ENCODE measurements around the gene FILIP1L.
"Not testable (repeated sequence)": the region's sequence is repeated elsewhere in the genome, so short reads cannot be mapped to it uniquely, and the experiment has no call there.

The FILIP1L gene

DNA sequence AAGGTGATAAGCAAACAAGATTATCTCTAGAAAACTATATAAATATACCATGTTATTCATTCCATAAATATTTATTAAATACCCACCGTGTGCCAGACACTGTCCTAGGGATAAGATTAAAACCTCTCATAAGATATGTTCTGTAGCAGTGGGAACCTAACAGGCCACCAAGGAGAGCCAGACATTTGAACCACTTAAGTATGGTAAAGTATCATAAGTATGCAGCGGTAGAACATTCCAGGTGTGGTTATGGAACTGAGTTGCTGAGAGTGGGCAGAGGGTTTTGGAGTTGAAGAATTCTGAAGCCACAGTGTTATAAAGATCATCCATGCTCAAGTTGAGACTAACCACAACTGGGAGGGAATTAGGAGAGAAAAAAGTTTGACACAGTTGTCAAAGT lies 14.7 kb downstream of the FILIP1L start:
- no peak for DNase-seq (ENCODE audit: low read depth in 2 of 2)

DNA sequence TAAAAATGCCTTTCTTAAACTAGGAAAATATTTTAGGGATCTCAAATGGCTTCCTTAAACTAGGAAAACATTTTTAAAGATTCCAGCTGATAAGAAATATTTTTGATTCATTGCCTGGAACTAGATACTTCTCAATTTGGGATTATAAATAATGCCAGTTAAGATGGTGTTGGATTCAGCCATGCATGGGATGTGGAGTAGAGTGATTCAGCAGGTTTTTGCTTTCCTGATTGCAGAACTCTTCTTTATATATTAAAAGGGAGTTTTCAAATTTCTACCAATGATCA lies 15.6 kb downstream of the FILIP1L start:
- no peak for DNase-seq (ENCODE audit: low read depth in 2 of 2)

DNA sequence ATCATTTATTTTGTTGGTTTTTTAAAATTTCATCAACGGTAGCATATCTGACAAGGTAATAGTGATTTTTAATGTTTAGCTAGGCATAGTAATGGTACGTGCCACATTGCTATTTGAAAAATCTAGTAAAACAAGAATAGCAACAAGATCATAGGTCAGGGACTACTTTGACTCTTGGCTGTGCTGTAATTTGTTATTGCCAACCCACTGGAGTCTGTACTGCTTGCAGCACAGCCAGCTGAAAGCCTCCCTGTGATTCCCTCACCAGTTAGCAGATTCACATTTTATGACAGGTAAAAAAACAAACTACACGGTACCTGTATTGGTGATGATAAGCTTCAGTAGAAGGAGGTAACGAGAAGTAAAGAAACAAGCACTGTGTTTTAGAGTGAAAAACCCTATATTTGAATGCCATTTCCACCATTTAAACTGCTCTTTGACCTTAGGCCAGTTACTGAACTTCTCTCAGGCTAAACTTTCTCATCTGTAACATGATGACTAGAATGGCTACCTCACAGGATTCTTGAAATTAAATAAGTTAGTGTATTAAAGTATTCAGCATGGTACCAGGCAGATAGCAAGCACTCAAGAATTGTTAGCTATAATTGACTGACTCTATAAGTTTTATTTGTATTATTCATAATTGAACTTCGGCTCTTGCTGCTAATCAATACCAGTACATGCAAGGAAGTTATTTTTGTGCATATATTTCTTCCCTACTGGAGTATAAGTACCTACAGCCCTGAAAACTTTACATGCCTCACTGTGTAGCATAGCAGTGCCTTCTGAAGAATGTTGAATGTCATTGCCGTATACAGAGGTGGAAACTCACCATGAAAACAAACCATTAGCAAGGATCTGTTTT lies 16.1 kb downstream of the FILIP1L start:
- no peak for DNase-seq (ENCODE audit: low read depth in 2 of 2)

DNA sequence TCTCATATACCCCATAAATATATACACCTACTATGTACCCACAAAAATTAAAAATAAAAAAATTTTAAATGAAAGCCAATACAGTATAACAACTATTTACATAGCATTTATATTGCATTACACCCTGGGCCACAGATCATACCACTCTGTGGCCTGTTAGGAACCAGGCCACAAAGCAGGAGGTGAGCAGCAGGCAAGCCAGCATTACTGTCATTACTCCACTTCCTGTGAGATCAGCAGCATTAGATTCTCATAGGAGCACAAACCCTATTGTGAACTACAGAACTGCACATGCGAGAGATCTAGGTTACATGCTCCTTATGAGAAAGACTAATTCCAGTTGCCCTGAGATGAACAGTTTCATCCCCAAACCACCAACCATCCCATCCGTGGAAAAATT lies 17.4 kb downstream of the FILIP1L start:
- no peak for DNase-seq (ENCODE audit: low read depth in 2 of 2)

DNA sequence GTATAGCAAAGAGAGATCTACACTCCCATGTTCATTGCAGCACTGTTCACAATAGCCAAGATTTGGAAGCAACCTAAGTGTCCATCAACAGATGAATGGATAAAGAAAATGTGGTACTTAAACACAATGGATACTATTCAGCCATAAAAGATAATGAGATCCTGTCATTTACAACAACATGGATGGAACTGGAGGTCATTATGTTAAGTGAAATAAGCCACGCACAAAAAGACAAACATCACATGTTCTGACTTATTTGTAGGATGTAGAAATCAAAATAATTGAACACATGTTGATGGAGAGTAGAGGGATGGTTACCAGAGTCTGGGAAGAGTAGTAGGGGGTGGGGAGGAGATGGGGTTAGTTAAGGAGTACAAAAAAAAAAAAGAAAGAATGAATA lies 18.0 kb downstream of the FILIP1L start:
- DNase-seq (ENCODE audit: low read depth in 2 of 2), result not testable (repeated sequence)

DNA sequence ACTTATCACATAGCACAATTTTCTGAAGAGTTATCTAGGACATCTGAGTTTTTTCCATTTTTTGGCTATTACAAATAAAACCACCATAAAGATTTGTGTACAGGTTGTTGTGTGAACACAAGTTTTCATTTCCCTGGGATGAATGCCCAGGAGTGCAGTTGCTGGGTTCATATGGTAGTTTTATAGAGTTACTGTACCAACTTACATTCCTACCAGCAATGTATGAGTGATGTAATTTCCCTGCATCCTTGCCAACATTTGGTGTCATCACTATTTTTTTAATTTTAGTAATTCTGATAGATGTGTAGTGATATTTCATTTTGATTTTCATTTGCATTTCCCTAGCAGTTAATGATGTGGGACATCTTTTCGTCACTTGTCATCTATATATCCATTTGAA lies 20.5 kb downstream of the FILIP1L start:
- no peak for DNase-seq (ENCODE audit: low read depth in 2 of 2)

DNA sequence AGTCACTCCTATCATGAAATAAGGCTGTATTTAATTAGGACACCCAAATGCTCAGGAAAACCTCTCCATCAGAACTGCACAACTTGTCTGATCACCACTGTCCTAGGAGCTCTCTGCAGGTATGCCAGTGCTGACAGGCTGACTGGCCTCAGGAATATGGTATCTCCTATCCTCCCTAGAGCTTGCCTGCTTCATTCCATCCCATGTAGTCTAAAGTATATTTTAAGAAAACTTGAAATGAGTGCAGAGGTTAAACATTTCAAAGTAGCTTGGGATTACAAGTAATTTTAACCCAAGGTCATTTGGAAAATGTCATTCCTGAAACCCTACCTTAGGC lies 23.7 kb downstream of the FILIP1L start:
- DNase-seq (ENCODE audit: low read depth in 2 of 2), result no peak

DNA sequence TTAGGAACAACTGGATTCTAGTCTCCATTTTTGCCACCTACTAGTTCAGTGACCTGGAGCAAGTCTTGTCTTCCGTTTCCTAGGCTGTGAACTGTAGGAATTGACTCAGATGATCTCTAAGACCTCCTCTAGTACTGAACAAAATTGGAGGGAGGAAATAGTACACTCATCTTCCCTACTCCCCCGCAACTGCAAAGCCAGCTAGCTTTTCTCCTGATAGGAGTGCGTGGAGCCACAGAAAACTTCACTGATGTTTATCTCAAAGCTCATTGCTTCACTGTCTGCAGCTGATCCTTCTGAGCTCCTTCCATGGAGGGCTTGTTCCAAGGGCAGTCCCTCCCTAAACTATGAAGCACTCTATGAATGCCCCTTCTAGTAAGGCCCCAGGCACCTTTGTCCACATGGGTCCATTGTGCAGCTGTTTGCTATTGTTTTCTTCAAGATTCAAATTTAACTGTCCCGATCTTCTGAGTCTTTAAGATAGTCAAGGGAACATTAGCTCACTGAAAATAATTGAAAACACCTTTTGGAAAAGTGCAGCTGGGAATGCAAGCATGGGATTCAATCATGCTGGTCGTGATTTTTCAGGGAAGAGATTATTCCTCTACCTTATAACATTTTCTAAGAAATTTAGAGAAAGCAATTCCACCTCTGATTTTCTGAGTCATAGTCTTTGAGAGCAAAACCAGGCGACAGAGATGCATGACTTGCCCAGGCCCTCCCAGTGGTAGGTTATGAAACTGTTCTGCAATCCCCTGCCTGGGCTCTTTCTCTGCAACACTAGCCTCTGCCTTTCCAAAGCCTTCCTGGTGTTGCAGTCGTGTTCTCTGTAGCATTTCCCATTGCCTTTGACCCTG lies 24.3 kb downstream of the FILIP1L start:
- no peak for DNase-seq (ENCODE audit: low read depth in 2 of 2)

DNA sequence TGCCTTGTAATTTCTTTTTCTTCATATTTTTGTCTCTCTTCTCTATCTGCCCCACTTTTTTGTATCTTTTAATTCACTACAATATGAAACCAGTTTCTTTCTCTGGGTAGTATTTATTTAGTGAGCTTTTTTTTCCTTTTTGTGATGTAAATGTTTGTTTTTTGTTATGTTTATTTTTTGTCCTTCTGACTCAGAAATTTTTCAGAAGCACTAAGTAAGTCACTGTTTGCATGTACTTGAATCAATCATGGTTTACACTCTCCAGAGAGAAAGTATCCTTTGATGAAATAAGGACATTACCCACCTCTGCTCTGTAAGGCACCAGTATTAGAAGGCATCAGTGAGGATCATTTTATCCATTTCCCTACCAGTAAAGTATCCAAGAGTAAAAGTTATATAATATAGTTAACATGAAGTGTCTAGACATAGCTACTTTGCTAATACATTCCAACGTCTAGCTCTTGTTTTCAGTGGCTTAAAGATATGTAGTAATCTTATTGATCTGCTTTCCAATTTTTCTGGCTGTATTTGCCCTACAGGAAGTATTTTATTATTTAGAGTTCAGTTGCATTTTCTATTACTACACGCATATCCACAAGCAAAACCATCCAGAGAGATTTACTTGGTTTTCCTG lies 25.4 kb downstream of the FILIP1L start:
- DNase-seq (ENCODE audit: low read depth in 2 of 2), result no peak

DNA sequence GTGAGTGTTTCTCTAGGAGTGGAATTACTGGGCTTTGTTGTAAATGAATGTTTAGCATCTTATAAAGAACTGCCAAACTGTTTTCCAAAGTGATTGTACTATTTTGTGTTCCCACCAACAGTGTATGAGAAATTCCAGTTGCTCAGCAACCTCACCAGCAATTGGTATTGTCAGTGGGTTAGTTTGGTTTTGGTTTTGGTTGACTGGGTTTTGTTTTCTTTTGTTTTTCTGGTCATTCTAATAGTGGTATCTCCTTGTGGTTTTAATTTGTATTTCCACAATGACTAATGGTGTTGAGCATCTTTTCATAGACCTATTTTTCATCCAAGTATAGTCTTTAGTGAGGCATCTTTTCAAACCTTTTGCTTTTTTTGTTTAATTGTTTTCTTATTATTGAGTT lies 27.1 kb downstream of the FILIP1L start:
- DNase-seq (ENCODE audit: low read depth in 2 of 2), result no peak

DNA sequence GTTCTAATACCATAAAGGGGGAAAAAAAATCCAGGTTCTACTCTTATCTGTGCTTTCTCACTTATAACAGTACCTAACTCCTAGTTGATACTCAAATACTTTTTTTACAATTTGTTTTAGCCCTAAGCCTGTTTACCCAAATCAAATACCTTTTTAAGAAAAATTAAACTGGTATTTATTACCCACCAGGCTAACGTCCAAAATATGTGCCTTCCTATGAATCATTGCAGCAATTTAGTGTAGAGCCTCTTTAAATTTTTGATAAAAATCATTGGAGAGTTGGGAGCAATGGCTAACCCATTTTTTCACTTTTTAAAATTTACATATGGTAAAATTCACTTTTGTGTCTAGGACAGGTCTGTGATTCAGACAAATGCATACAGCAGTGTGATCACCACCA lies 27.9 kb downstream of the FILIP1L start:
- DNase-seq (ENCODE audit: low read depth in 2 of 2), result no peak

DNA sequence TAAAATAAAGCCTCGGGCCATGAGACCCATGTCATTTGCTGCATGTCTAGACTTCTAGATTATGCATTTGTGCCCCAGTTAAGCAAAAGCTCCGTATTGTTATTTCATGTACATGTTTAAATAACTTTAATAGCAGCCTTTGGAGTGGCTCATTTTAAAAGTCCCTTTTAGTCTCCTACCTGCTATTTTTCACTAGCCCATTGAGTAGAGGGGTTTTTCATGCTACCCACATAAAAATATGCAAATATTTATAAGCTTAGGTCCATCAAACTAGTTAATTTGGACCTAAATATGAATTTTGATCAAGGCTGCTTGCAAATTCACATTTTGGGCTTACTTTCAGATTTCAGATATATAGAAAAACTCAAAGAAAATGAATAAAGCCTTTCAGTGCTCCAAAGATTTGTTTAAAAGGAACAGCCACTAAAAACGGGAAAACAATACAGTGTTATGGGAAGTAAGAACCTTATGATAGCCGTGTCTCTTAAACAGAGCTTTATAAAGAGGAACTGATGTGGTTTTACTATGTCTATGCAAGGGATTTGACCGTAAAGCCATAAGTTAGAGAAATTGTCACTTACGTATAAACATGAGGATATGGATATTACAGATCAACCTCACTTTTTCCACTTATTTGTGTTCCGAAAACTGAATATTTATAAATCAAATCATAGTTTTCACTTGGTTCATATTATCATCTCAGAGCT lies 30.0 kb downstream of the FILIP1L start:
- no peak for DNase-seq (ENCODE audit: low read depth in 2 of 2)

DNA sequence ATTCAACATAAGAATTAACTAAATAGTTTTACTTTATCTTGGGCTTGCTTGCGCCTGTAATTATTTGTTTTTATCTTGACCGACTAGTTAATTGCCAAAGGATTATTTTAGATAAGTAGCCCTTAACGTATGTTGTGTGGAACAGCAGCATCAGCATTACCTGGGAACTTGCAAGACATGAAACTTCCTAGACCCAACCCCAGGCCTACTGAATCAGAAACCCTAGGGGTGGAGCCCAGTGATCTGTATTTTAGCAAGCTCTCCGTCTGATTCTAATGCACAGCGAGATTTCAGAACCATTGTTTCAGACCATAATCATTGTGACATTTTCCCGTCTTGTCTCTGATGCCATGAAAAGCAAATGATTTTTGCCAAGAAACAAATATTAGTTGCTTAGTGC lies 31.1 kb downstream of the FILIP1L start:
- DNase-seq (ENCODE audit: low read depth in 2 of 2), result no peak

DNA sequence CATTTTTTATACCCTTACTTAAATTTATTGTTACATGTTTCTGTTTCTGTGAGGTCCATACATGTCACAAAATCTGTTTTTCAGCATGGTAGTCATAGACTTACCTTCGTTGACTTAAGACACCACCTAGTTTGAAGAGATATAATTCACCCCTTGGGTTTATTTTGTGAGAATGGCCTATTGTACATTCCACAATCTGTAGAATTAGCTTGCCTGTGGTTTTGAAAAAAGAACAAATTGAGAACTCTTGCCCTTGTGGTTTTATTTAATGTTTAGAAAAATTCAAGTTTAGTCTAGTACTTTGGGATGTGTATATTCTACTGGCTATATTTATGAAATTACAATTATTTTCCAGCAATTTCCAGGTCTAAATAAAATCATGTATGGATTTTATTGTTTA lies 31.6 kb downstream of the FILIP1L start:
- no peak for DNase-seq (ENCODE audit: low read depth in 2 of 2)

DNA sequence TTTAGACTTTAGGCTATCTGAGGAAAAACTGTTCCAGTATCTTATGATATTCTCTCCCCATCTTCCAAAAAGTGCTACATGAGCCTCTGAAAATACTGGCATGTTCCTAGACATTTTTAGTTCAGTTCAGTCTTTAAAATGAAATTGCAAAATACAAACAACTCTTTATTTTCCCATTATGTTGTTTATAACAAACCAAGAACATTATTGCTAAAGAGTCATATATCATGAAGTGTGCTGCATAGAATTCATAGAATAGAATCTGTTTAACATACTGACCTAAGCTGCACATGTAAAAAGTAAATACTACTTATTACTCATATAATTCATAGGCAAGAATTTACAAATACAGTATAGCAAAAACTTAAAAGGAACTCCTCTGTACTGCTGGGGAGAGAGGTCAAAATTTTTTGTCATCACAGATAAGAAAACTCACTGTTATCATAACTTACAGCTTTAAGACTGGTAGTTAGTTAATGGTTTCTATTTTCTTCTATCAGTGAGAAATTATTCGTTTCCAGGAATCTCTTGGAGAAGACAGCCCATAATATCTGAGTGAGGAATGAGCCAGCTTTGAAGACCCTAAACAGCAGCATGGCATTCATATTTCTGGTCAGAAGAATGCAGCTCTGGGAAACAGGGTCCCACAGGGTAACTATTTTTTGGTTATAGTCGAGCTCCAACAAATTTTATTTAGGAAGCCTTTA lies 32.2 kb downstream of the FILIP1L start:
- no peak for DNase-seq (ENCODE audit: low read depth in 2 of 2)

DNA sequence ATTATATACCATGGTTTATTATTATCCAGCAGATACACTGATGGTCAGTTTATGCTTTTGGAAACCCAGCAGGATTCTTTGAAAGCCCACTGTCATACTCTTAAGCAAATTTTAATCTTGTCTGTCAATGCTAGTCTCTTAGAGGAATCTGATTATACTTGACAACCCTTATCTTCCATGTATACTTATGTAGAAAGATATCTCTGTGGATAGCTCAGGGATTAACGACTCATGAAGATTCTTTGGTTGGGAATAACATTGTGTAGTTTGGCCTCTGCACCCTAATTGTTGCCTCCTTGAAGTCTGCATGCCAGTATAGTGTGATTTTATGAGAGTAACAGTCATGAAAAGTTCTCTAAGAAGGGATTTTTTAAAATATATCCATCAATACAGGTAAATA lies 33.0 kb downstream of the FILIP1L start:
- DNase-seq (ENCODE audit: low read depth in 2 of 2), result no peak

DNA sequence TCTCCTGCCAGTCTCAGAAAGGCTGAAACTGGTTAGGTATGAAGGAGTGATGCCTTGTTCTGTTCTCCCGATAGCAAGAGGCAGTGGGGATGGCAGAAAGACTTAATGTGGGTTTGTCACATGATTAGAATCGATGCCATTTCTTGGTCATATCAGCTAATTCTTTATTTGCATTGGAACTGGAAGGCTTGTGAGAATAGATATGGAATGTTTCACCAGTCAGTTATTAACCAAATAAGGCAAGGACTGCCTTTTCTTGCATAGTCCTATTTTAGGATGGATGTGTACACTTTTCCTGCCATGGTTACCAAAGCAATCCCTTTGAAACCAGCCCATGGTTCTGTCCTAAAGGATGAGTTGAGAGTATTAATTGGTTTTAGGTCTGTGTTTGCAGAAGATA lies 33.7 kb downstream of the FILIP1L start:
- no peak for DNase-seq (ENCODE audit: low read depth in 2 of 2)

DNA sequence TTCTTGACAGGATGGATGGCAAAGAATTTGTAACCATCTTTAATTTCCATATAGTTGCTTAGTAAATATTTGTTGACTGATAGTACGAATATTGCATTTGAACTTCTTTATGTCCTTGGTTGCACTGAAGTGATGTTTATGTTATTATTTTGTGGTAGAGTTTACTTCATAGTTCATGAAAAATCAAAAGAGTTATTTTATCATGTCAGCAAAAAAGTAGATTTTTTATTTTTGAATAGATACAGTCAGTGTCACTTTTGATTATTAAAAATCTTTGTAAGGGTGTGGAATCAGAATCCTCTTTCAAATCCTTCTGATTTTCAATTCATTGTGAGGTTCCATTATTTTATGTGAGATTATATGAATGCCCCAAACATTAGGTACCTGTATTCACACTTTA lies 35.0 kb downstream of the FILIP1L start:
- no peak for DNase-seq (ENCODE audit: low read depth in 2 of 2)

DNA sequence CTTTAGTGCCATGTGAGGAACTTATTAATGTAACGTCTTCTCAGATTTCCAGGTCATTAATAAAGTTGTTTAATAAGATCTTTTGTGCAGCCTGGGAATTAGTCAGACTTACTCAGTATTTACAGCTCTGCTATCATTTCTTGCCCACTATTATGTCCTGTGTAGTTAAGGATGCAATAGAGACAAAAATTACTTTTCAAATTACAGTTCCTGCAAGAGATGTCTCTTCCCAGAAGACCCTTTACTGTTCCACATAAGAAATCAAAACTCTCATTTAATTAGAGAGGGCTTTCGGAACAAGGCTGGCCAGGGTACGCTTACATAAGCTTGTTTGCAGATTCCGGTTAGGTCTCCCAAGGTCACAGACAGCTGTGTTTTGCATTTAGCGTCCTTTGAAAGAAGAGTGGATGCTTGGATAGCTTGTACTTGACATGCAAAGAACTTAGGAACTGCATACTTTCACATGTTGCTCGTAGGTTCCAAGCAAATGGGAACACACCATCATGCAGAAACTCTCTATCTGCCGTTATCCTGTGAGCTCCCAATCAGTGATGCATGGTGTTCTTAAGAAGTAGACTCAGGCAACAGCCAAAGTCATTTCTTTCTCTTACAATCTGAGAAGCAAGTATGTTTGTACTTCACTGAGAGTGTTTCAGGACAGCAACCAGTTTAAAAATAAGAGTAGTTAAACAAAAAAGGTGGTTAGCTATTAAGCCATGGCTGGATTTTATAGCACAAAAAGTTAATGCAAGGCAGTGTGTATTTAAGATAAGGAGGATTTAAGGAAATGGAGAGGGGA lies 37.4 kb downstream of the FILIP1L start:
- no peak for DNase-seq (ENCODE audit: low read depth in 2 of 2)

DNA sequence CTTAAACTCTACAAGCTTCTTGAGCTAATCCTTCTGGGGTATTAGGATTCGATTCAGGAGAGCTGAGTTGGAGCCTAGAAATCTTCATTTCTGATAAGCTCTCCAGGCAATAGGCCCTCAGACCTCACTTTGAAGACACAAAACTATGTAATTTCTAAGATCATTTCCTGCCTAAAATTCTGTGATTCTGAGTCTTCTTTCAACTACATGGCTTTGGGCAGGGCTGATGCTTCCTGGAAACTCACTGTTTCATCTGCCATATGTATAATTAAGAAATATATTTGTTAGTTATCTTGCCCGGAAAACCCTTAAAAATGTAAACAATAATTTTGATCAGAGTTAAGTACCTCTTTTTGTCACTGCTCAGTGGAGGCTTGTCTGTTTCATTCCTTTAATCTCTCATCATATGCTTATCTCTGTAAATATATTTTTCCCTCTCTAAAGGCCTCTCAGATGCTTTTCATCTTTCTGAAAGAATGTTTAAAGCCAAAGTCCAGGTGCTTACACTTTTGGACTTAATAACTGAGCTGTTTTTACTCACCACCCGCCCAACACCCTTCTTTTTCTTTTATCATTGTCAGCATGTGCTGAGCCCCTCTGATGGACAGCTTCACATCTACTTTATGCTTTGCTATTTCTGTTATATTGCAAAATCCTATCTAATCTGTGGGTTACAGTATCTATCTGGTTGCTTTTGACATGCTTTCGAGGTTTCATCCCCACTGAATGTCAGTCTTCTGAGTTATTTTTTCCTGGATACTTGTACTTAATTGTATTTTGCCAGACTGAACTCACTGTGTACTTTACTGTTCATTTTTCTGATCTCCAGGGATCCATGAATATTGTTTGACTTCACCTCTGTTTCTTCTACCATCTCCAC lies 38.2 kb downstream of the FILIP1L start:
- DNase-seq (ENCODE audit: low read depth in 2 of 2), result no peak
